ENCODE data around the gene SUPT4H1. TPM values are rescaled to one million over a fixed set of nuclear protein-coding genes. Genes with fewer than 3 reads are reported as not detected.

Gene SUPT4H1
- total RNA-seq, 1 experiment from 2014 or later = 100.0 TPM

GRCh38 chr17:58396173-58396572, 44.2 kb upstream of the SUPT4H1 start:
- Histone ChIP-seq H3K9me2 (replicated peaks; ENCODE audit: low read length) (no peaks in the 10 kb centered on the region), H3F3A (ENCODE audit: low read length, unreplicated experiment) (no peaks in the 10 kb centered on the region), H3K4me1 (ENCODE audit: insufficient read depth, low read length) (peaks cover 42% of the 10 kb centered on the region), H3K9ac (ENCODE audit: low read length) (no peak overlapping the region), H2AFZ (ENCODE audit: low read length) (no peak overlapping the region), H3K9me3 (ENCODE audit: low read length) (no peaks in the 10 kb centered on the region), H3K79me2 (ENCODE audit: low read length) (no peaks in the 10 kb centered on the region), H3K36me3 (ENCODE audit: low read depth, low read length) (no peaks in the 10 kb centered on the region), H4K20me1 (ENCODE audit: low read length) (no peaks in the 10 kb centered on the region), H3K27me3 (ENCODE audit: low read length) (no peaks in the 10 kb centered on the region), H3K4me2 (ENCODE audit: low read length) (no peak overlapping the region), H3K4me3 (ENCODE audit: low read length) (no peak overlapping the region), H3K27ac (ENCODE audit: low read length) (no peak overlapping the region)
- no TSS peak for BruUV-seq (replicated peaks)
- ATAC-seq = no peak
- intact Hi-C loops (cut with micrococcal nuclease) = no loop called here
- CTCF ChIA-PET = no interaction called here
- POLR2A ChIA-PET (ENCODE audit: unreplicated experiment) = no interaction called here
- TF ChIP-seq EZH2phosphoT487 (IDR thresholded peaks at IDR 0.05; ENCODE audit: borderline replicate concordance, low read length) = no peak
- no peak for DNase-seq

DNA sequence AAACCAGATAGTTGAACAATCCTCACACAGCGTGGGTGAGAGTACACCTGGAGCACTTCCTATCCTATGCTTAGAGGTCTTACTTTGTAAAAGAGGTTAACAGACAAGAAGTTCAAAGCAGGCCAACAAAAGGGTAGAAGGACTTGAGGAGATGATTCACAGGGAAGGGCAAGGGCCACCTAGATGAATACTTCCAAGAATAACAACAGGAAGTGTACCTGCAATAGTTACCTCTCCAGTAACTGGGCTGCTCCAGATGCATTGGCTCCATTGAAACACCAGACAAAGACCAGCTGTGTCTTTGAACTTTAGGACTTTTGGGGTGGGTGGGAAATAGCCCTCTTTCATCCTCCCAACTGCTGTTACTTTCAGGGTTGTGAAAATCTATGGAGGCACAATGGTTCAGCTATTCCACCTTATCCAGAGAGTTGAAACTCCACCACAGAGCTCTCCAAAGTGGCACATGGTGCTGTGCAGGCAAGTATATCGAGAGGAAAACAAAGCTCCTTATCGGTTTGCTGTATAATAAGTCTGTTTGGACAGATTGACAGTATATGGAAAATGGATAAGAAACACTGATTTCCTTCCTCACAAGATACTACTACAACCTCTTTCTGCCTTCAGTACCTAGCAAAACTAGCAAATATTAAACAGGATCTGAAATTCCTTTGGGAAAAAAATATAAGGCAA, 42.7 kb upstream of the SUPT4H1 start:
- intact Hi-C loops (cut with micrococcal nuclease) = no loop called here
- Histone ChIP-seq H3K9me2 (replicated peaks; ENCODE audit: low read length) (no peaks in the 10 kb centered on the region), H3K9me3 (ENCODE audit: low read length) (no peaks in the 10 kb centered on the region), H3K4me1 (ENCODE audit: insufficient read depth, low read length) (peaks cover 36% of the 10 kb centered on the region), H4K20me1 (ENCODE audit: low read length) (no peaks in the 10 kb centered on the region), H3K27ac (ENCODE audit: low read length) (no peak overlapping the region), H3K4me2 (ENCODE audit: low read length) (peak overlapping the region; percentile 17), H3K4me3 (ENCODE audit: low read length) (no peak overlapping the region), H3K27me3 (ENCODE audit: low read length) (no peaks in the 10 kb centered on the region), H3K79me2 (ENCODE audit: low read length) (no peaks in the 10 kb centered on the region), H3F3A (ENCODE audit: low read length, unreplicated experiment) (no peaks in the 10 kb centered on the region), H3K9ac (ENCODE audit: low read length) (no peak overlapping the region), H3K36me3 (ENCODE audit: low read depth, low read length) (no peaks in the 10 kb centered on the region), H2AFZ (ENCODE audit: low read length) (no peak overlapping the region)
- ATAC-seq (peak; percentile 23; the same call in 1 of the 2 replicates), DNase-seq (peak; percentile 65)
- TF ChIP-seq EZH2phosphoT487 (IDR thresholded peaks at IDR 0.05; ENCODE audit: borderline replicate concordance, low read length) (no peak), EZH2 (IDR thresholded peaks at IDR 0.05; ENCODE audit: low read length, unreplicated experiment) (no peak), CTCF (conservative IDR thresholded peaks at IDR 0.05; ENCODE audit: low read depth, low read length) (no peak)
- no TSS peak for BruUV-seq (replicated peaks)
- POLR2A ChIA-PET (ENCODE audit: unreplicated experiment) = interaction anchor here (0.7 kb wide), 1 partner anchor 80 kb away, joined by 5 read pairs; no protein-coding TSS in a partner anchor
- CTCF ChIA-PET = no interaction called here

DNA sequence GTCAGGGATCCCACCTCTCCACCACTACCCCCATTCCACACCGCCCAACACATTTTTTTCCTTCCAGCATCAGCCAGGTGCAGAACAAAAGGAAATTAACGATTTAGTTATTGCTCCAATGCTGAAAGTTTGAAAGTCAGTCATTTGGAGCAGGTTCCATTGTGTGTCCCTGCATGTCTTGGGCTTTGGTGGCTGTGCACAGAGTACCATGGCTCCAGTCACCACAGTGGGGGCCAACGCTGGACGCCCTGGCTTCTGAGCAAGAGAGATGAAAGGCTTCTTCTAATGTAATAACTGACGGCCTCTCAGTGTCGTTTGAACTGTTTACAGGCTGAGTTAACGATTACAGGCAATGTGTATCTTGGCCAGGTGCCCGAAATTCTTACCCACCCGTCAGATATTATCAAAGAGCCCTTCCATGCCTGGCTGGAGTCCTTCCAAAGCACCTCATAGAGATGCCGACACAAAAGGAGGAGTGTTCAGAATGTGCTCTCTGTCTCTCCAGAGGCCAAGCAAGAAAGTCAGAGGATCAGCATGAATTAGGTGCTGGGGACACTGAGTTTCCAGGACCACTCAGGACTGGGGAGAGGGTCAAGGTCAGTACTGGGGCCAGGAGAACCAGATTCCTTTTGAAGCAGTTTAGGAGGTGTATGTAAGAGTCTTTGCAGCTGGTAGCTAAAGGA, 39.4 kb upstream of the SUPT4H1 start:
- ChIA-PET CTCF (no interaction called here), POLR2A (ENCODE audit: unreplicated experiment) (no interaction called here)
- no peak overlapping the region for H3K4me3 ChIP-seq (ENCODE audit: low read length)
- no peaks in the 10 kb centered on the region for H3K9me3 ChIP-seq (ENCODE audit: low read length)
- DNase-seq (peak; percentile 99), ATAC-seq (peak; percentile 58)
- H3K4me2 ChIP-seq (ENCODE audit: low read length) = peak overlapping the region; percentile 63
- H3K4me1 ChIP-seq (ENCODE audit: insufficient read depth, low read length) = peaks cover 57% of the 10 kb centered on the region
- H3K79me2 ChIP-seq (ENCODE audit: low read length) = no peaks in the 10 kb centered on the region
- no peaks in the 10 kb centered on the region for H4K20me1 ChIP-seq (ENCODE audit: low read length)
- H3F3A ChIP-seq (ENCODE audit: low read length, unreplicated experiment) = peaks cover 4% of the 10 kb centered on the region
- no peak overlapping the region for H3K9ac ChIP-seq (ENCODE audit: low read length)
- TF ChIP-seq CTCF (conservative IDR thresholded peaks at IDR 0.05; ENCODE audit: low read depth, low read length) = no peak
- TF ChIP-seq EZH2 (IDR thresholded peaks at IDR 0.05; ENCODE audit: low read length, unreplicated experiment) = no peak
- TF ChIP-seq EZH2phosphoT487 (IDR thresholded peaks at IDR 0.05; ENCODE audit: borderline replicate concordance, low read length) = no peak
- H3K36me3 ChIP-seq (ENCODE audit: low read depth, low read length) = no peaks in the 10 kb centered on the region
- no peak overlapping the region for H2AFZ ChIP-seq (ENCODE audit: low read length)
- H3K27ac ChIP-seq (ENCODE audit: low read length) = peak overlapping the region; percentile 20; the same call in 1 of the 2 replicates
- H3K9me2 ChIP-seq (replicated peaks; ENCODE audit: low read length) = no peaks in the 10 kb centered on the region
- no TSS peak for BruUV-seq (replicated peaks)
- H3K27me3 ChIP-seq (ENCODE audit: low read length) = no peaks in the 10 kb centered on the region
- intact Hi-C loops (cut with micrococcal nuclease) = loop anchor here (1.0 kb wide), 1 partner anchor 26 kb away; the partner anchor contains the start of gene RNF43

Data from PC-3 (cell line).